IPS-18a (cell line): Measurements from ENCODE around the gene ICAM2.
A peak's percentile ranks its signal among the peaks of the same experiment; 100 is the strongest.

ENCODE experiments used
- H3K27ac ChIP-seq: one replicate; pipeline ENCODE4 v1.5.1; 2013; ENCODE audit warnings: low read length
- H3K27me3 ChIP-seq: one replicate; pipeline ENCODE4 v1.6.1; 2013; ENCODE audit warnings: mild to moderate bottlenecking, low read length; ENCODE audit not compliant: control insufficient read depth, insufficient read depth
- H3K36me3 ChIP-seq: one replicate; pipeline ENCODE4 v1.6.1; 2013; ENCODE audit warnings: low read depth, low read length; ENCODE audit not compliant: control insufficient read depth
- H3K4me1 ChIP-seq: one replicate; pipeline ENCODE4 v1.6.1; 2013; ENCODE audit warnings: low read depth, low read length; ENCODE audit not compliant: control insufficient read depth
- H3K4me3 ChIP-seq: one replicate; pipeline ENCODE4 v1.5.1; 2013; ENCODE audit warnings: low read length
- H3K9ac ChIP-seq: one replicate; pipeline ENCODE4 v1.6.1; 2013; ENCODE audit warnings: mild to moderate bottlenecking, low read length, moderate library complexity
- H3K9me3 ChIP-seq: one replicate; pipeline ENCODE4 v1.6.1; 2013; ENCODE audit warnings: low read depth, low read length; ENCODE audit not compliant: control insufficient read depth

The ICAM2 gene

DNA sequence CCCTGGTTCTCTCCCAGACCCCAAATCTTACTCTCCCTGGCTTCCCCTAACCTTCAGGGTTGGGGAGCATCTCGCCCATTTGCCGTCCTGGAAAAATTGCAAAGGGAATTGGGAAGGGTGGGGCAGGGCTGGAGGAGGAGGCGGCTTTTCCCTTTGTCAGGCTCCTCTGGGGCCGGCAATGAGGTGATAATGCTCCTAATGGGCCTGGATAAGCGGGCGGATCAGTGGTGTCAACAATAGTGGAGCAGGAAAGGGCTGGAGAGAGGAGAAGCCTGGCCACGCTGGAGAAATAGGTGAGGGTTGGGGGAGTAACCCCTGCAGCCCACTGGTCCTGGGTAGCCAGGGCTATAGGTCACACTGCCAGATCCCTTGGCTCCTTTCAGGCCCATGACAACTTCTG lies 60.0 kb downstream of the ICAM2 start:
- H3K4me3 ChIP-seq = peak overlapping the region; percentile 81
- no peaks in the 10 kb centered on the region for H3K36me3 ChIP-seq
- no peaks in the 10 kb centered on the region for H3K27me3 ChIP-seq
- peaks cover 18% of the 10 kb centered on the region for H3K4me1 ChIP-seq
- no peaks in the 10 kb centered on the region for H3K9me3 ChIP-seq
- no peak overlapping the region for H3K27ac ChIP-seq
- peak overlapping the region; percentile 74 for H3K9ac ChIP-seq

DNA sequence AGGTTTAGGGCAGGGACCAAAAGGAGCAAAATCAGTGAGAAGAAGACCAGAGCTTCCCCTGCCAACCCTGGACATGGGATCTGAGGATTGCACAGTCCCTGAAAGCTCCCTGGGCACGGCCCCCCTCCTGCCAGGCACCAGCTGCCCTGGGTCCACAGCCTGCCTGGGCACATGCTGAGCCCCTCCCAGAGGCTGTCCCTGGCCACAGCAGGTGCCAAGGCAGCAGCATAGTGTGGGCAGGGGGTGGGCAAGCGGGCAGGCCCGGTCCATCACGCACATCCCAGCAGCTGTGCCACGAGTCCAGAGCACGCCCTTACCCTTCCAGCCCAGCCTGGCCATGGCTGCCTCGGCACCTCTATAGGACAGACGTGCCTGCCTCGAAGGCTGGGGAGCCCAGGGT lies 60.4 kb downstream of the ICAM2 start:
- no peak overlapping the region for H3K9ac ChIP-seq

DNA sequence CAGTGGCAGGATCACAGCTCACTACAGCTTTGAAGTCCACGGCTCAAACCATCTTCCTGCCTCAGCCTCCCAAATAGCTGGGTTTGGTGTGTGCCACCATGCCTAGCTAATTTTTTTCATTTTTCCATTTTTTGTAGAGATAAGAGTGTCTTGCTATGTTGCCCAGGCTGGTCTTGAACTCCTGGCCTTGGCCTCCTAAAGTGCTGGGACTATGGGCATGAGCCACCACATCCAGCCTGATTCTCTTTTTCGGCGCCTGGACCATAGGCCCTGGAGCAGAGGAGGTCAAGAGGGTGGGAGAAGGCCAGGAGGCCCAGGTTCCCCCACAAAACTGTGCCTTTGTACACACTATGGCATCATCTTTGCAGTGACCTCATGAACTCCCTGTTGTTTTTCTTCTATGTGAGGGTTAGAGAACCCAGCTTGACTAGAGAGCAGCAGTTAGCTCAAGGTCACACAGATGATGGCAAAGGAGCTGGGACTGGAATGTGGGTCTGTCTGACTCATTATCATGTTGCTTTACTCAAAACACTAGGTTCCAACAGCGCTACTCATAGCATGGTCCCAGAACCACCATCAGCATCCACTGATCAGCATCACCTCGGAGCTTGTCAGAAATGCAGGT lies 64.0 kb downstream of the ICAM2 start:
- no peaks in the 10 kb centered on the region for H3K27me3 ChIP-seq
- peaks cover 9% of the 10 kb centered on the region for H3K4me1 ChIP-seq
- H3K4me3 ChIP-seq = no peak overlapping the region
- H3K9me3 ChIP-seq = no peaks in the 10 kb centered on the region
- no peak overlapping the region for H3K27ac ChIP-seq
- H3K36me3 ChIP-seq = no peaks in the 10 kb centered on the region
- no peak overlapping the region for H3K9ac ChIP-seq

More for the DNA sequence above, 60.4 kb downstream of the ICAM2 start:
- peak overlapping the region; percentile 81 for H3K4me3 ChIP-seq
- H3K4me1 ChIP-seq = peaks cover 18% of the 10 kb centered on the region
- H3K36me3 ChIP-seq = no peaks in the 10 kb centered on the region
- no peaks in the 10 kb centered on the region for H3K9me3 ChIP-seq
- no peaks in the 10 kb centered on the region for H3K27me3 ChIP-seq
- no peak overlapping the region for H3K27ac ChIP-seq

DNA sequence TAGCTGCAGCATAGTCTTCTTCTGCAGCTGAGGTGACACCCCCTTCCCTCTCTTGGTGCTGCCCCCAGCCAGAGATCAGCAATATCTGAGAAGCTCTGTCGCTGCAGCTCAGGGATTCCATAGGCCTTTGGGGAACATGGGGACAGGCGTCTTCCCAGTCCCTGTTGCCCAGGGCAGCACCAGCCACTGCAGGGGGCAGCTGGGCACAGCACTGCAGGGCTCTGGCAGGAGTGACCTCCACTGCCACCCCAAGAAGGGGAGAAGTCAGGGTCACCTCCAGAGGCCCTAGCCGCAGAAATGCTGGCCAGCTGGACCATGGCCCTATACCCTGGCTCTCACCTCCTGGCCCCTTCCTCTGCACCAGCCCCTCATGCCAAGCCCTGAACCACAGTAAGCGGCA lies 64.6 kb downstream of the ICAM2 start:
- H3K9me3 ChIP-seq = no peaks in the 10 kb centered on the region
- H3K4me3 ChIP-seq = no peak overlapping the region
- H3K27me3 ChIP-seq = no peaks in the 10 kb centered on the region
- no peak overlapping the region for H3K9ac ChIP-seq
- H3K27ac ChIP-seq = no peak overlapping the region
- H3K36me3 ChIP-seq = no peaks in the 10 kb centered on the region
- peaks cover 3% of the 10 kb centered on the region for H3K4me1 ChIP-seq

DNA sequence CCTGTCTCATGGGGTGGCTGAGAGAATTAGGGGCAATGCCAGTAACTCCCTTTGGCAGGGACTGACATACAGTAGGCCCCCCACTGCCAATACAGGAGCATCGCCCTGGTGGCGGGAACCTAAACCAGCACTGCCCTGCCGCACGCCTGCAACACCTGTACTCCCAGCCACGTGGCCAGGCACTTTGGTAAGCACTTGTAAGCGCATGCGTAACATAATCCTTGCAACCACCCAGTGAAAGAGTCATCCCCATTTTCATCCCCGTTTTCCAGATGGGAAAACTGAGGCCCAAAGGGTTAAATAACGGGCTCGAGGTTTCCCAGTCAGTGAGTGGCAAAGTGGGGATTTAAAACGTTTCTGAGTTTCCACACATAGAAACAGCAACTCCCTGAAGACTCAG lies 65.2 kb downstream of the ICAM2 start:
- Histone ChIP-seq H3K36me3 (no peaks in the 10 kb centered on the region), H3K9me3 (no peaks in the 10 kb centered on the region), H3K27ac (no peak overlapping the region), H3K9ac (no peak overlapping the region), H3K4me3 (no peak overlapping the region), H3K4me1 (no peaks in the 10 kb centered on the region), H3K27me3 (no peaks in the 10 kb centered on the region)

DNA sequence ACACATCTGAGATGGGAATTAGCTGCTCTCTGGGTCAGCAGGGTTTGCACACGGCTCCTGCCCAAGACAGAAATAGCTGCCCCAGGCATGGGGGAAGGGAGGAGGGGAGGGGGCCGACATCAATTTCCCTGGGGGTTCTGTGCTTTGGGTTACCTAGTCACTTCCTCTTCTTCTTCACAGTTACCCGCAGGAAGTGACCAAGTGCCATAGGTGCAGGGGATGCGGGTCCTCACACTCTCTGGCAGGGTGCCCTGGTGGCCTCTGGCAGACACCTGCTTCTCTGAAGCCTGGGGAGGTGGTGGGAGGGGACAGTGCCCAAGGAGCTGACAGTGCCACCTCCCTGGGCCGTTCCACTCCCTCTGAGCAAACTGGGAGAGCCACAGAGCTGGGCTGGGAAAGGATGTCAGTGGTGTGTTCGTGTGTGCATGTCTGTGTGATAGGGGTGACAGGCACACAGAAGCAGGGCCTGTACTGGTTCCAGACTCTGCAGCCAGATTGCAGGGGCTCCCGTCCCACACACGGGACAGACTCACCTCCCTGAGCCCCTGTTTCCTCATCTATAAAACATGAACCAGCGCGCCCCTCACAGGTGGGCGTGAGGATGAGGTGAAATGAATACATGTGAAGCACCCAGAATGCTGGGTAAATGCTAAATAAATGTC lies 65.9 kb downstream of the ICAM2 start:
- H3K4me3 ChIP-seq = no peak overlapping the region
- no peaks in the 10 kb centered on the region for H3K9me3 ChIP-seq
- no peak overlapping the region for H3K9ac ChIP-seq
- no peak overlapping the region for H3K27ac ChIP-seq
- no peaks in the 10 kb centered on the region for H3K27me3 ChIP-seq
- no peaks in the 10 kb centered on the region for H3K36me3 ChIP-seq
- H3K4me1 ChIP-seq = no peaks in the 10 kb centered on the region
